ENCODE data around the gene ISCA2. TPM values are rescaled to one million over a fixed set of nuclear protein-coding genes. Genes with fewer than 3 reads are reported as not detected.

ISCA2 gene
- total and polyA plus RNA-seq, 3 experiments from 2014 or later, result 26.7 to 77.8 (median 28.6) TPM

DNA sequence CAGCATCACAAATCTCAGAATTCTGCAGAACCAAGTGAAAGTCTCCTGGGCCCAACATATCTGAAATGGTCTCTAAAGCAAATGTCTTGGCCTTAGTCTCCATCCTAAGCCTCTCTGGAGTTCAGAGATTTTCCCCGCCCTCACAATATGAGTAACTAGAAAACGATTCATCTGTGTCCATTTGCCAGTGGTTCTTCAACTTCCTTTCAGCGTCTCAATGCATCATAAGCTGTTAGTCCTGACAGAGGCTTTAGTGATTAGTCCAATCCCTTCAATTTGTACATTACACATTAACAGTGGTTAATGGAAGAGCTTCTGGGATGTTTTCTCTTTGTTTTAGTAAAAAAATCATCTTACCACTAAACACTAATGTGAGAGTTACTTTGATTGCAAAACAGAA, 17.9 kb upstream of the ISCA2 start:
- Mint-ChIP-seq H3K4me1 (no peaks in the 10 kb centered on the region), H3K36me3 (peaks cover 0 to 41% (median 12%) of the 10 kb centered on the region in 3 donors), H3K4me3 (no peak overlapping the region), H3K9me3 (peaks cover 0 to 2% (median 0%) of the 10 kb centered on the region in 5 donors), H3K27me3 (no peaks in the 10 kb centered on the region), H3K27ac (no peak overlapping the region)
- H3K4me3 ChIP-seq (ENCODE audit: low read length), result no peak overlapping the region
- H3K27ac ChIP-seq (ENCODE audit: low read depth, low read length), result no peak overlapping the region
- no peaks in the 10 kb centered on the region for H3K4me1 ChIP-seq (ENCODE audit: insufficient read depth, low read length)
- H3K27me3 ChIP-seq (ENCODE audit: insufficient read depth, low read length, poor library complexity, severe bottlenecking), result no peaks in the 10 kb centered on the region
- no peaks in the 10 kb centered on the region for H3K36me3 ChIP-seq (ENCODE audit: insufficient read depth, low read length)
- POLR2A ChIA-PET, result no interaction called here
- DNase-seq, result no peak
- CTCF ChIA-PET, result no interaction called here
- H3K9me3 ChIP-seq (ENCODE audit: low read length), result no peaks in the 10 kb centered on the region

DNA sequence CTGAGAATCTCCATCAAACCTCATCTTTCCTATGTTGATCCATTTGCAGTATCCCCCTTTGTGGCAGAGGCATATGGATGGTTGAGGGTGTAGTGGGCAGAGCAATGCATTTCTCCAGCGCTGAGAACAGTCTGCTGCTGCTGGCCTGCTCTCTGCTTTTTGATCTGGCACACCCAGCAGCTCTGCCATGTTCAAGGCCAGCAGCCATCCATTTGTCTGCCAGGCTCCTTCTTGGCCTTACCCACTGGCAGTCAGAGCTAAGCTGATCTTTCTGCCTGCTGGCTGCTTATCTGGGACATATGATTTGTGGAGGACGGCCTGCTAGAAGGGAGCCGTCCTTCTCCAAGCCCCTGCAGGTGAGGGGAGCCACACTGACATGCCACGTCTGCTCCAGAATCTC, 17.5 kb upstream of the ISCA2 start:
- no peak for DNase-seq
- no peak overlapping the region for H3K27ac ChIP-seq (ENCODE audit: low read depth, low read length)
- H3K27me3 ChIP-seq (ENCODE audit: insufficient read depth, low read length, poor library complexity, severe bottlenecking), result no peaks in the 10 kb centered on the region
- H3K36me3 ChIP-seq (ENCODE audit: insufficient read depth, low read length), result no peaks in the 10 kb centered on the region
- Mint-ChIP-seq H3K9me3 (peaks cover 0 to 2% (median 0%) of the 10 kb centered on the region in 5 donors), H3K4me1 (no peaks in the 10 kb centered on the region), H3K27ac (no peak overlapping the region), H3K4me3 (no peak overlapping the region), H3K36me3 (peaks cover 0 to 46% (median 15%) of the 10 kb centered on the region in 3 donors), H3K27me3 (no peaks in the 10 kb centered on the region)
- CTCF ChIA-PET, result no interaction called here
- no peak overlapping the region for H3K4me3 ChIP-seq (ENCODE audit: low read length)
- POLR2A ChIA-PET, result no interaction called here
- no peaks in the 10 kb centered on the region for H3K4me1 ChIP-seq (ENCODE audit: insufficient read depth, low read length)
- no peaks in the 10 kb centered on the region for H3K9me3 ChIP-seq (ENCODE audit: low read length)

DNA sequence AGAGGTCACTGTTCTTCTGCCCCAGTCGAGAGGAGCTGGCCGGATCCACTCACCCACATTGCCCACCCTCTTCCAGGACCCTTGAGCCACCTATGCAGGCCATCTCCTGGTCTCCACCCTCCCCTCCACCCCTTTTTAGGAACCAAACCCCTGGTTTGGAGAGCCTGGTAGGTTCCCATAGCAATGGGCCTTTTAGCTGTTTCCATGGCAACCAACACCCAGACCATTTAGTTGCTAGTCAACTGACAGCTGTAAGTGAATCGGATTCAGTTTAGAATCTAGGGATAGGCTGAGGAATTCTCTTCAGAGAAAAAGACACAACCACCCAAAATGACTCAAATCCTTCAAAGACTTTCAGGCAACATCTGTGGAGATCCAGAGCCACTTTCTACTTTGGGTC, 17.0 kb upstream of the ISCA2 start:
- H3K36me3 Mint-ChIP-seq, result peaks cover 0 to 51% (median 18%) of the 10 kb centered on the region in 3 donors
- H3K27ac Mint-ChIP-seq, result peak overlapping the region in 1 of 8 donors; percentile 50
- Histone ChIP-seq H3K4me1 (ENCODE audit: insufficient read depth, low read length) (no peaks in the 10 kb centered on the region), H3K4me3 (ENCODE audit: low read length) (no peak overlapping the region), H3K9me3 (ENCODE audit: low read length) (no peaks in the 10 kb centered on the region), H3K36me3 (ENCODE audit: insufficient read depth, low read length) (peaks cover 4% of the 10 kb centered on the region), H3K27ac (ENCODE audit: low read depth, low read length) (no peak overlapping the region), H3K27me3 (ENCODE audit: insufficient read depth, low read length, poor library complexity, severe bottlenecking) (no peaks in the 10 kb centered on the region)
- no peak overlapping the region for H3K4me3 Mint-ChIP-seq
- CTCF ChIA-PET, result no interaction called here
- no peaks in the 10 kb centered on the region for H3K4me1 Mint-ChIP-seq
- no peak for DNase-seq
- no peaks in the 10 kb centered on the region for H3K27me3 Mint-ChIP-seq
- POLR2A ChIA-PET, result no interaction called here
- H3K9me3 Mint-ChIP-seq, result peaks cover 0 to 2% (median 0%) of the 10 kb centered on the region in 5 donors

DNA sequence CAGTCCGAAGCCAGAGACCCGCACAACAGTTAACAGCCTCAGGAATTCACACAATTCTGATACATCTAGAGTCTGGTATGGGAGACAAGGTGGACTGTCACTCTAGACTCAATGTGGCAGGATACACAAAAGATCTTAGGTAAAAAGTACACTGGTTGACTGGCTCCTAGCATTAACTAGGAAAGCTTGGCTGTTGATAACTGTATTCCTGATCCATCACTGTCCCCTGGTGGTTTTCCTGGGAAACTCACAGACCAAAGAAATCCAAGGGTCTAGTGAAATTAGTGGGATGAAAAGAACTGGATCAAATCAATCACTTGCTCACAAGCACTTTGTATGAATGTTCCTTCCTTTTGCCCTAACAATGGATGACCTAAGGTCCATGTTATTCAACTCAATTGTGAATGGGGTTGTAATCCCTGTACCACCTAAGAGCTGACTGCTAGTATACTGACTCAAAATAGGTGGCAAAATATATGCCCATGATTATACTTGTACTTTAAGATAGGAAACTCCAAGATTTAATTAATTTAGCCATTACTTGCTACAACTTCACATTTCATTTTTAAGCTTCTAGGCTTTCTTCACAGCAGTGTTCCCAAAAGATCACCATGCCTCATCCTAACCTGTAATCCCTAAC, 14.4 kb upstream of the ISCA2 start:
- H3K4me1 ChIP-seq (ENCODE audit: insufficient read depth, low read length), result no peaks in the 10 kb centered on the region
- H3K4me3 Mint-ChIP-seq, result no peak overlapping the region
- H3K9me3 Mint-ChIP-seq, result no peaks in the 10 kb centered on the region
- peaks cover 8% of the 10 kb centered on the region for H3K36me3 ChIP-seq (ENCODE audit: insufficient read depth, low read length)
- peaks cover 0 to under 1% of the 10 kb centered on the region in 2 donors for H3K27me3 Mint-ChIP-seq
- no peaks in the 10 kb centered on the region for H3K4me1 Mint-ChIP-seq
- no peaks in the 10 kb centered on the region for H3K9me3 ChIP-seq (ENCODE audit: low read length)
- H3K27ac Mint-ChIP-seq, result peak overlapping the region in 1 of 8 donors; percentile 73
- H3K4me3 ChIP-seq (ENCODE audit: low read length), result no peak overlapping the region
- ChIA-PET CTCF (interaction anchor here (0.6 kb wide), 1 partner anchor 117 kb away, joined by 4 read pairs; no protein-coding TSS in a partner anchor), POLR2A (no interaction called here)
- no peak overlapping the region for H3K27ac ChIP-seq (ENCODE audit: low read depth, low read length)
- no peaks in the 10 kb centered on the region for H3K27me3 ChIP-seq (ENCODE audit: insufficient read depth, low read length, poor library complexity, severe bottlenecking)
- peaks cover 0 to 61% (median 17%) of the 10 kb centered on the region in 3 donors for H3K36me3 Mint-ChIP-seq
- no peak for DNase-seq

DNA sequence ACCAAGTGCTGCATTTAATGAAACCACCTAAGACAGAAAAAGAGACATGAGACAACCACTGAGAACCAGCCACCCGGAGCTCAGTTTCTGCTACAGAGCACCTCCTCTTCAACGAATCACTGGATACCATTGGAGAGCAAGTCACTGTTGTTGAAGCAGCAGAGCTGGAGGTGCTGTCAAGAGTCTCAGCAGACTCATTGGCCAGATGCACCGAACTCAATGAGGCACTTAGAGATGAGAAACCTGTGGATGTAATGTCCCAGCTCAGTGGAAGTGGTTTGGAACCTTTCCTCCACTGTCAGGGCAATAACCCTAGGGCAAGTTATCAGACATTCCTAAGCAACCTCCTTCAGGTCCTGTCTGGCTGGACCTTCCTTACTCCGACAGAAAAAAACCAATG, 13.5 kb upstream of the ISCA2 start:
- no peak overlapping the region for H3K4me3 ChIP-seq (ENCODE audit: low read length)
- ChIA-PET CTCF (no interaction called here), POLR2A (no interaction called here)
- Mint-ChIP-seq H3K27ac (peak overlapping the region in 1 of 8 donors; percentile 55), H3K4me1 (no peaks in the 10 kb centered on the region), H3K36me3 (peaks cover 5 to 68% (median 19%) of the 10 kb centered on the region in 3 donors), H3K27me3 (peaks cover 0 to 2% of the 10 kb centered on the region in 2 donors), H3K9me3 (no peaks in the 10 kb centered on the region), H3K4me3 (no peak overlapping the region)
- no peaks in the 10 kb centered on the region for H3K9me3 ChIP-seq (ENCODE audit: low read length)
- DNase-seq, result no peak
- no peaks in the 10 kb centered on the region for H3K27me3 ChIP-seq (ENCODE audit: insufficient read depth, low read length, poor library complexity, severe bottlenecking)
- H3K4me1 ChIP-seq (ENCODE audit: insufficient read depth, low read length), result no peaks in the 10 kb centered on the region
- no peak overlapping the region for H3K27ac ChIP-seq (ENCODE audit: low read depth, low read length)
- H3K36me3 ChIP-seq (ENCODE audit: insufficient read depth, low read length), result peaks cover 11% of the 10 kb centered on the region

DNA sequence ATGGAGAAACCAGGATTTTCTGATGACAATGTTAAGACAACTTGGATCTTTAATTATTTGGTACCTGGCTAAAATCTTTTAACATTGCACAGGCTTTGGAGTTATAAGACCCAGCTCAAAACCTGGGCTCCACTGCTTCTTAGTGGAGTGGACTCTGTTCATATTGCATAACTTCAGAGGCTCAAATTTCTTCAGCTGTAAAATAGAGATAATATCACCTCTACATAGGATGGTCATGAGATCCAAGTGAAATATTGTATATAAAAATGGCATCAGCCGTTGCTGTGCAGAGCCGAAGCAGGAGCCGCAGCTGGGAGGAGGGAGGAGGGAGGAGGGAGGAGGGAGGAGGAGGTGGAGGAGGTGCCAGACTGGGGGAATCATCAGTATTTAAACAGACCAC, 11.0 kb upstream of the ISCA2 start:
- no peak overlapping the region for H3K27ac Mint-ChIP-seq
- H3K9me3 Mint-ChIP-seq, result no peaks in the 10 kb centered on the region
- H3K27me3 ChIP-seq (ENCODE audit: insufficient read depth, low read length, poor library complexity, severe bottlenecking), result no peaks in the 10 kb centered on the region
- peaks cover 5 to 71% (median 17%) of the 10 kb centered on the region in 3 donors for H3K36me3 Mint-ChIP-seq
- DNase-seq, result no peak
- no peak overlapping the region for H3K4me3 ChIP-seq (ENCODE audit: low read length)
- no peaks in the 10 kb centered on the region for H3K4me1 ChIP-seq (ENCODE audit: insufficient read depth, low read length)
- no peak overlapping the region for H3K4me3 Mint-ChIP-seq
- POLR2A ChIA-PET, result no interaction called here
- CTCF ChIA-PET, result no interaction called here
- H3K4me1 Mint-ChIP-seq, result no peaks in the 10 kb centered on the region
- H3K9me3 ChIP-seq (ENCODE audit: low read length), result no peaks in the 10 kb centered on the region
- no peak overlapping the region for H3K27ac ChIP-seq (ENCODE audit: low read depth, low read length)
- H3K36me3 ChIP-seq (ENCODE audit: insufficient read depth, low read length), result peaks cover 11% of the 10 kb centered on the region
- H3K27me3 Mint-ChIP-seq, result peaks cover 0 to 2% of the 10 kb centered on the region in 2 donors

DNA sequence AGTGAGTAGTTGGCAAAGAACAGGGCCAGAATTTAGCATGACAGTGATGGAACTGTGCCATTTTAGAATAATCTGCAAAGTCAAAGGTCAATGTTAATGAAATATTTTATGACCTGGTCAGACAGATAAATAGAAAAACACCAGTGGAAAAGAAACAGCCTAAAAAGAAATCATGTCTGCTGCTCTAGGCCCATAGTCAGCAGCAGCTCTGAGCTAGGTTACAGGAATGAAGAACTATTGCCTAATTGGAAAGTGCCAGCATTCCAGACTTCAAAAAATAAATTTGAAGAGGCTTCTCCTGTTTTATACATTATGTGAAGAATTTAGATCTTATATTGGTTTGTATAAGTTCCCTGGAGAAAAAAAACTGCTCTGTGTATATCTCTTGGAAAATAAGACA, 10.2 kb upstream of the ISCA2 start:
- Mint-ChIP-seq H3K9me3 (no peaks in the 10 kb centered on the region), H3K27me3 (peaks cover 0 to 2% of the 10 kb centered on the region in 2 donors), H3K36me3 (peaks cover 5 to 70% (median 18%) of the 10 kb centered on the region in 3 donors), H3K4me3 (no peak overlapping the region), H3K4me1 (no peaks in the 10 kb centered on the region), H3K27ac (no peak overlapping the region)
- CTCF ChIA-PET, result no interaction called here
- H3K27ac ChIP-seq (ENCODE audit: low read depth, low read length), result no peak overlapping the region
- no peaks in the 10 kb centered on the region for H3K27me3 ChIP-seq (ENCODE audit: insufficient read depth, low read length, poor library complexity, severe bottlenecking)
- H3K9me3 ChIP-seq (ENCODE audit: low read length), result no peaks in the 10 kb centered on the region
- POLR2A ChIA-PET, result no interaction called here
- peaks cover 11% of the 10 kb centered on the region for H3K36me3 ChIP-seq (ENCODE audit: insufficient read depth, low read length)
- no peak for DNase-seq
- no peaks in the 10 kb centered on the region for H3K4me1 ChIP-seq (ENCODE audit: insufficient read depth, low read length)
- H3K4me3 ChIP-seq (ENCODE audit: low read length), result no peak overlapping the region

DNA sequence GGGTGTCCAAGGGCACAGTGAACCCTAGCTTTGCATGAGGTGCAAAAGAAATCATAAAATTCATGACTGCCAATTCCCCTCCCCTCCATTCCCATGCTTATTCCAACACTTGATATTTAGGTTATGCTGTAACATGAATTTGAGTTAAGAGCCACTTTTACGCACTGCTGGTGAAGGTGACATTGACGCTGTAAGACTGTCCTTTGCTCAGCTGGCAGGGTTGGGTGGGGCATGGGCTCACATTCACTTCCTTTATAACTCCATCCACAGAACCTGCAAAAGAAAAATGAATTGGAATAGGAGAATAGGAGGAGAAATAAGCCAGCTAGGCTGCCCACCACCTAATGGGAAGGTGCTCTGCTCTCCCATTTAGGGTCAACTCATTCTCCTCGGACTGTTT, 7.4 kb upstream of the ISCA2 start:
- DNase-seq, result no peak
- Mint-ChIP-seq H3K36me3 (peaks cover 5 to 43% (median 8%) of the 10 kb centered on the region in 3 donors), H3K27ac (no peak overlapping the region), H3K4me3 (no peak overlapping the region), H3K27me3 (peaks cover 0 to 2% of the 10 kb centered on the region in 2 donors), H3K9me3 (no peaks in the 10 kb centered on the region), H3K4me1 (peaks cover 0 to 5% (median 2%) of the 10 kb centered on the region in 3 donors)
- POLR2A ChIA-PET, result no interaction called here
- Histone ChIP-seq H3K9me3 (ENCODE audit: low read length) (no peaks in the 10 kb centered on the region), H3K4me3 (ENCODE audit: low read length) (no peak overlapping the region), H3K27ac (ENCODE audit: low read depth, low read length) (no peak overlapping the region), H3K27me3 (ENCODE audit: insufficient read depth, low read length, poor library complexity, severe bottlenecking) (no peaks in the 10 kb centered on the region), H3K36me3 (ENCODE audit: insufficient read depth, low read length) (peaks cover 11% of the 10 kb centered on the region), H3K4me1 (ENCODE audit: insufficient read depth, low read length) (no peaks in the 10 kb centered on the region)
- CTCF ChIA-PET, result no interaction called here

All from CD8-positive, alpha-beta memory T cell (primary cell).